Bronchial epithelial cell (primary cell): Measurements from ENCODE around the gene TMEM179. TPM values are rescaled to one million over a fixed set of nuclear protein-coding genes. Genes with fewer than 3 reads are reported as not detected.

Source experiments
- DNase-seq: peaks from one replicate; pipeline ENCODE4 v3.0.0-alpha.2; 2010; ENCODE audit warnings: low read depth
- FAIRE-seq: peaks from 2 replicates; lab custom pipeline; 2011; peaks lifted over from hg19 to GRCh38; lab: Jason Lieb, UNC
- H3K27me3 ChIP-seq: 2 replicates; pipeline ENCODE4 v1.5.1; 2011; ENCODE audit warnings: low read length; ENCODE audit not compliant: control insufficient read depth, insufficient read depth
- H3K36me3 ChIP-seq: 2 replicates; pipeline ENCODE4 v1.5.1; 2011; ENCODE audit warnings: low read length; ENCODE audit not compliant: control insufficient read depth, insufficient read depth
- H3K4me3 ChIP-seq: 2 replicates; pipeline ENCODE4 v1.5.1; 2011; ENCODE audit warnings: mild to moderate bottlenecking, low read depth, low read length, control low read depth
- CTCF ChIP-seq: IDR thresholded peaks from 2 replicates; pipeline ENCODE4 v1.5.1; 2011; ENCODE audit warnings: mild to moderate bottlenecking, moderate library complexity, low read length, control low read depth, inconsistent platforms; ENCODE audit not compliant: insufficient read depth, severe bottlenecking
- total RNA-seq: library from RNA; depleted of rRNA; stranded (reverse); fragments of >200 nt; gene quantifications from 2 replicates; pipeline ENCODE4 v1.2.1, GENCODE V29; 2014

The TMEM179 gene
- total RNA-seq, 1 donor from 2014 or later = not detected

- DNase-seq (no peak), FAIRE-seq (no peak)
- no peaks in the 10 kb centered on the region for H3K36me3 ChIP-seq
- H3K27me3 ChIP-seq = no peaks in the 10 kb centered on the region
- no peak overlapping the region for H3K4me3 ChIP-seq
- no peak for TF ChIP-seq CTCF
These were observed 10.8 kb downstream of the TMEM179 start for GRCh38 chr14:104593710-104594136.

GRCh38 chr14:104593241-104593701, 11.3 kb downstream of the TMEM179 start:
- FAIRE-seq = no peak
- TF ChIP-seq CTCF = no peak
- no peak for DNase-seq
- H3K36me3 ChIP-seq = no peaks in the 10 kb centered on the region
- no peak overlapping the region for H3K4me3 ChIP-seq
- no peaks in the 10 kb centered on the region for H3K27me3 ChIP-seq

GRCh38 chr14:104592785-104593184, 11.8 kb downstream of the TMEM179 start:
- H3K4me3 ChIP-seq = no peak overlapping the region
- no peak for TF ChIP-seq CTCF
- no peak for DNase-seq
- H3K27me3 ChIP-seq = no peaks in the 10 kb centered on the region
- no peak for FAIRE-seq
- H3K36me3 ChIP-seq = no peaks in the 10 kb centered on the region

- no peak for DNase-seq
- Histone ChIP-seq H3K27me3 (no peaks in the 10 kb centered on the region), H3K4me3 (no peak overlapping the region), H3K36me3 (no peaks in the 10 kb centered on the region)
- TF ChIP-seq CTCF = no peak
- peak; percentile 94 for FAIRE-seq
These were observed 12.3 kb downstream of the TMEM179 start for GRCh38 chr14:104592292-104592672.

- Histone ChIP-seq H3K27me3 (no peaks in the 10 kb centered on the region), H3K4me3 (no peak overlapping the region), H3K36me3 (no peaks in the 10 kb centered on the region)
- TF ChIP-seq CTCF = no peak
- DNase-seq = no peak
- no peak for FAIRE-seq
These were observed 12.9 kb downstream of the TMEM179 start for GRCh38 chr14:104591506-104592291.

- no peak for FAIRE-seq
- no peaks in the 10 kb centered on the region for H3K36me3 ChIP-seq
- H3K27me3 ChIP-seq = no peaks in the 10 kb centered on the region
- DNase-seq = no peak
- no peak for TF ChIP-seq CTCF
- H3K4me3 ChIP-seq = no peak overlapping the region
These were observed 13.5 kb downstream of the TMEM179 start for GRCh38 chr14:104591031-104591430.
